Ishikawa (cell line): Measurements from ENCODE around the gene PLPP1.

Source experiments
- CEBPB ChIP-seq: IDR thresholded peaks from 2 replicates; pipeline ENCODE4 v1.6.1; 2012
- CREB1 ChIP-seq: IDR thresholded peaks from 2 replicates; pipeline ENCODE4 v1.6.1; 2012; ENCODE audit warnings: low read depth
- EGR1 ChIP-seq: IDR thresholded peaks from 2 replicates; pipeline ENCODE4 v1.6.1; 2012
- EP300 ChIP-seq: IDR thresholded peaks from 2 replicates; pipeline ENCODE4 v1.6.1; 2012; ENCODE audit warnings: borderline replicate concordance
- NFIC ChIP-seq: IDR thresholded peaks from 2 replicates; pipeline ENCODE4 v1.6.1; 2012
- RAD21 ChIP-seq: IDR thresholded peaks from 2 replicates; pipeline ENCODE4 v1.6.1; 2012; ENCODE audit warnings: low read depth
- REST ChIP-seq: IDR thresholded peaks from 2 replicates; pipeline ENCODE4 v1.6.1; 2012; ENCODE audit warnings: low read depth, mild to moderate bottlenecking
- TAF1 ChIP-seq: IDR thresholded peaks from 2 replicates; pipeline ENCODE4 v1.6.1; 2012; ENCODE audit warnings: low read depth, mild to moderate bottlenecking
- TCF12 ChIP-seq: IDR thresholded peaks from 2 replicates; pipeline ENCODE4 v1.6.1; 2012; ENCODE audit warnings: low read depth
- ZBTB7A ChIP-seq: IDR thresholded peaks from 2 replicates; pipeline ENCODE4 v1.6.1; 2012; ENCODE audit warnings: low read depth
- TF ChIP-seq, protein P1 (sequence below): IDR thresholded peaks from 2 replicates; pipeline ENCODE4 v1.6.1; 2012
- TF ChIP-seq, protein P2 (sequence below): IDR thresholded peaks from 2 replicates; pipeline ENCODE4 v1.6.1; 2012

DNA sequence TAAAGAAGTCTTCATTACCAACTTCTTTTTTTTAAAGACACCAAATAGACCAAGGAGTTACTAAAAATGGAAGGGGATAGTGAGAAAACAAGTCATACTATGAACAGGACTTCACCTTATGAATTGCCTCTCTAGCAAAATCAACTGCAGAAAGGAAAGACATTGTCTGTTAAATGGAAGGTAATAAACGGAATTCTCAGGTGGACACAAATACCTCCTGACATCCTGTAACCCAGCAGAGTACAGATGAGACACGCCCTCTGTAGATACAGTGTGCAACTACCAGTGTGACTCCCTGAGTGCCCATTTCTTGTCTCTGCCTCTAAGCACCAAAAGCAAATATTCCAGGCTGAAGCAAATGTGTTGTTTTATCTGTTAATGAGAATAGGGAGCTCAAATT is 12.2 kb upstream of the PLPP1 start:
- TF ChIP-seq NFIC (no peak), TCF12 (no peak), REST (no peak), EGR1 (no peak), RAD21 (no peak), CEBPB (no peak), CREB1 (no peak), TAF1 (no peak), EP300 (no peak), ZBTB7A (no peak)
- TF ChIP-seq, protein P1, sequence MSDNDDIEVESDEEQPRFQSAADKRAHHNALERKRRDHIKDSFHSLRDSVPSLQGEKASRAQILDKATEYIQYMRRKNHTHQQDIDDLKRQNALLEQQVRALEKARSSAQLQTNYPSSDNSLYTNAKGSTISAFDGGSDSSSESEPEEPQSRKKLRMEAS = no peak
- TF ChIP-seq, protein P2, sequence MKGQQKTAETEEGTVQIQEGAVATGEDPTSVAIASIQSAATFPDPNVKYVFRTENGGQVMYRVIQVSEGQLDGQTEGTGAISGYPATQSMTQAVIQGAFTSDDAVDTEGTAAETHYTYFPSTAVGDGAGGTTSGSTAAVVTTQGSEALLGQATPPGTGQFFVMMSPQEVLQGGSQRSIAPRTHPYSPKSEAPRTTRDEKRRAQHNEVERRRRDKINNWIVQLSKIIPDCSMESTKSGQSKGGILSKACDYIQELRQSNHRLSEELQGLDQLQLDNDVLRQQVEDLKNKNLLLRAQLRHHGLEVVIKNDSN = no peak
